ENCODE data around the gene SCRT2. TPM values are rescaled to one million over a fixed set of nuclear protein-coding genes. Genes with fewer than 3 reads are reported as not detected.

SCRT2 gene
- total RNA-seq, 4 donors from 2014 or later = not detected

- no peaks in the 10 kb centered on the region for H3K4me1 ChIP-seq
- peaks cover 0 to 46% (median 3%) of the 10 kb centered on the region in 4 donors for H3K27me3 ChIP-seq
- H3K36me3 ChIP-seq = no peaks in the 10 kb centered on the region
- intact Hi-C loops (cut with DNase I) = no loop called here
- no peak for DNase-seq (ENCODE audit: extremely low spot score)
- 61% methylated on average over 1 of the region's 1 CpG for WGBS
- no peak overlapping the region for H3K4me3 ChIP-seq
- H3K9me3 ChIP-seq = no peaks in the 10 kb centered on the region
- no peak overlapping the region for H3K27ac ChIP-seq (replicated peaks in 1 of 4)
- TF ChIP-seq POLR2AphosphoS5 (IDR thresholded peaks at IDR 0.05) = no peak
- TF ChIP-seq POLR2A (IDR thresholded peaks at IDR 0.05; ENCODE audit: low read depth) = no peak
- TF ChIP-seq EP300 (IDR thresholded peaks at IDR 0.05) = no peak
- no peak for TF ChIP-seq CTCF (IDR thresholded peaks at IDR 0.05)
These were observed 44.5 kb downstream of the SCRT2 start for GRCh38 chr20:631101-631500.

GRCh38 chr20:626579-626978 is 49.0 kb downstream of the SCRT2 start:
- no peak overlapping the region for H3K27ac ChIP-seq (replicated peaks in 1 of 4)
- WGBS = 75% methylated on average over 2 of the region's 2 CpGs
- H3K4me3 ChIP-seq = no peak overlapping the region
- no peak for DNase-seq (ENCODE audit: extremely low spot score)
- intact Hi-C loops (cut with DNase I) = no loop called here
- no peaks in the 10 kb centered on the region for H3K36me3 ChIP-seq
- H3K4me1 ChIP-seq = no peaks in the 10 kb centered on the region
- TF ChIP-seq EP300 (IDR thresholded peaks at IDR 0.05) (no peak), CTCF (IDR thresholded peaks at IDR 0.05) (no peak), POLR2A (IDR thresholded peaks at IDR 0.05; ENCODE audit: low read depth) (no peak), POLR2AphosphoS5 (IDR thresholded peaks at IDR 0.05) (no peak)
- peaks cover 0 to 33% (median 0%) of the 10 kb centered on the region in 4 donors for H3K27me3 ChIP-seq
- H3K9me3 ChIP-seq = no peaks in the 10 kb centered on the region

- TF ChIP-seq EP300 (IDR thresholded peaks at IDR 0.05) (no peak), CTCF (IDR thresholded peaks at IDR 0.05) (no peak), POLR2AphosphoS5 (IDR thresholded peaks at IDR 0.05) (no peak), POLR2A (IDR thresholded peaks at IDR 0.05; ENCODE audit: low read depth) (no peak)
- H3K9me3 ChIP-seq = no peaks in the 10 kb centered on the region
- no peaks in the 10 kb centered on the region for H3K4me1 ChIP-seq
- 72% methylated on average over 4 of the region's 4 CpGs for WGBS
- DNase-seq (ENCODE audit: extremely low spot score) = no peak
- no peak overlapping the region for H3K4me3 ChIP-seq
- no peaks in the 10 kb centered on the region for H3K36me3 ChIP-seq
- H3K27me3 ChIP-seq = peaks cover 0 to 44% (median 0%) of the 10 kb centered on the region in 4 donors
- H3K27ac ChIP-seq (replicated peaks in 1 of 4) = no peak overlapping the region
- intact Hi-C loops (cut with DNase I) = no loop called here
These were observed 50.2 kb downstream of the SCRT2 start for GRCh38 chr20:625360-625932.

GRCh38 chr20:623704-624103 is 51.9 kb downstream of the SCRT2 start:
- no peak for DNase-seq (ENCODE audit: extremely low spot score)
- WGBS = 86% methylated on average over 4 of the region's 4 CpGs
- Histone ChIP-seq H3K4me3 (no peak overlapping the region), H3K36me3 (no peaks in the 10 kb centered on the region), H3K27me3 (peaks cover 0 to 51% (median 0%) of the 10 kb centered on the region in 4 donors), H3K4me1 (no peaks in the 10 kb centered on the region), H3K27ac (replicated peaks in 1 of 4) (no peak overlapping the region), H3K9me3 (no peaks in the 10 kb centered on the region)
- intact Hi-C loops (cut with DNase I) = no loop called here
- no peak for TF ChIP-seq EP300 (IDR thresholded peaks at IDR 0.05)

GRCh38 chr20:623021-623420 is 52.6 kb downstream of the SCRT2 start:
- intact Hi-C loops (cut with DNase I) = no loop called here
- Histone ChIP-seq H3K27ac (replicated peaks in 1 of 4) (no peak overlapping the region), H3K4me1 (no peaks in the 10 kb centered on the region), H3K36me3 (no peaks in the 10 kb centered on the region), H3K4me3 (no peak overlapping the region), H3K9me3 (peaks cover 0 to 6% (median 4%) of the 10 kb centered on the region in 4 donors), H3K27me3 (peaks cover 0 to 56% (median 0%) of the 10 kb centered on the region in 4 donors)
- DNase-seq (ENCODE audit: extremely low spot score) = no peak
- TF ChIP-seq EP300 (IDR thresholded peaks at IDR 0.05) (no peak), POLR2A (IDR thresholded peaks at IDR 0.05; ENCODE audit: low read depth) (no peak), CTCF (IDR thresholded peaks at IDR 0.05) (no peak), POLR2AphosphoS5 (IDR thresholded peaks at IDR 0.05) (no peak)
- WGBS = 4% methylated on average over 3 of the region's 4 CpGs

Data from esophagus muscularis mucosa (tissue), 4 donors.